Gastrocnemius medialis (tissue), 4 donors: Measurements from ENCODE around the gene PIEZO1.
"Not testable (repeated sequence)": the region's sequence is repeated elsewhere in the genome, so short reads cannot be mapped to it uniquely, and the experiment has no call there.

ENCODE experiments used
- POLR2A ChIP-seq, 2 donors: fragments of 450-650 bp; IDR thresholded peaks; one replicate each; pipeline ENCODE4 v1.6.1; 2017; ENCODE audit warnings: antibody characterized with exemption in 2 of 2, mild to moderate bottlenecking in 2 of 2, moderate library complexity in 2 of 2
- TF ChIP-seq, protein P1 (sequence below), 5 experiments: fragments of 450-650 bp in 3 of 5; fragments of 200-600 bp in 2 of 5; sonication (generic) in 2 of 5; IDR thresholded peaks in 4 of 5; conservative IDR thresholded peaks in 1 of 5; 1 replicate in 4 of 5; 2 replicates in 1 of 5; pipeline ENCODE4 v1.5.1; 2016 to 2019; ENCODE audit warnings: antibody characterized with exemption in 5 of 5, mild to moderate bottlenecking in 3 of 5, moderate library complexity in 3 of 5

DNA sequence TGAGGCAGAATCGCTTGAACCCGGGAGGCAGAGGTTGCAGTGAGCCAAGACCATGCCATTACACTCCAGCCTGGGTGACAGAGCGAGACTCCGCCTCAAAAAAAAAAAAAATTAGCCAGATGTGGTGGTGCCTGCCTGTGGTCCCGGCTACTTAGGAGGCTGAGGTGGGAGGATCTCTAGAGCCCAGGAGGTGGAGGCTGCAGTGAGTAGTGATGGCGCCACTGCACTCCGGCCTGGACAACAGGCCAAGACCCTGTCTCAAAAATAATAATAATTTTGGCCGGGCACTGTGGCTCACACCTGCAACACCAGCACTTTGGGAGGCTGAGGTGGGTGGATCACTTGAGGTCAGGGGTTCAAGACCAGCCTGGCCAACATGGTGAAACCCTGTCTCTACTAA lies 3.7 kb upstream of the PIEZO1 start:
- TF ChIP-seq POLR2A (IDR thresholded peaks at IDR 0.05), result not testable (repeated sequence)
- TF ChIP-seq, protein P1, sequence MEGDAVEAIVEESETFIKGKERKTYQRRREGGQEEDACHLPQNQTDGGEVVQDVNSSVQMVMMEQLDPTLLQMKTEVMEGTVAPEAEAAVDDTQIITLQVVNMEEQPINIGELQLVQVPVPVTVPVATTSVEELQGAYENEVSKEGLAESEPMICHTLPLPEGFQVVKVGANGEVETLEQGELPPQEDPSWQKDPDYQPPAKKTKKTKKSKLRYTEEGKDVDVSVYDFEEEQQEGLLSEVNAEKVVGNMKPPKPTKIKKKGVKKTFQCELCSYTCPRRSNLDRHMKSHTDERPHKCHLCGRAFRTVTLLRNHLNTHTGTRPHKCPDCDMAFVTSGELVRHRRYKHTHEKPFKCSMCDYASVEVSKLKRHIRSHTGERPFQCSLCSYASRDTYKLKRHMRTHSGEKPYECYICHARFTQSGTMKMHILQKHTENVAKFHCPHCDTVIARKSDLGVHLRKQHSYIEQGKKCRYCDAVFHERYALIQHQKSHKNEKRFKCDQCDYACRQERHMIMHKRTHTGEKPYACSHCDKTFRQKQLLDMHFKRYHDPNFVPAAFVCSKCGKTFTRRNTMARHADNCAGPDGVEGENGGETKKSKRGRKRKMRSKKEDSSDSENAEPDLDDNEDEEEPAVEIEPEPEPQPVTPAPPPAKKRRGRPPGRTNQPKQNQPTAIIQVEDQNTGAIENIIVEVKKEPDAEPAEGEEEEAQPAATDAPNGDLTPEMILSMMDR (IDR thresholded peaks at IDR 0.05 in 4 of 5, conservative IDR thresholded peaks at IDR 0.05 in 1 of 5), result not testable (repeated sequence)
